K562 (cell line): ENCODE measurements around the gene MRPL52. TPM values are rescaled to one million over a fixed set of nuclear protein-coding genes. Genes with fewer than 3 reads are reported as not detected.

Experiments
- CTBP1 ChIP-seq: fragments of 450-650 bp; IDR thresholded peaks from 2 replicates; pipeline ENCODE4 v1.6.1; 2016; ENCODE audit warnings: borderline replicate concordance
- FIP1L1 ChIP-seq: fragments of 200-400 bp; formaldehyde crosslinking; IDR thresholded peaks from 2 replicates; pipeline ENCODE4 v1.6.1; 2018; ENCODE audit warnings: mild to moderate bottlenecking, low read depth, low read length; ENCODE audit not compliant: poor library complexity, severe bottlenecking
- NCOA2 ChIP-seq, 2 experiments: fragments of 450-650 bp; IDR thresholded peaks; 2 replicates each; pipeline ENCODE4 v1.6.1; 2018; ENCODE audit warnings: mild to moderate bottlenecking in 2 of 2, moderate library complexity in 1 of 2; ENCODE audit not compliant: partially characterized antibody in 2 of 2
- NFYB ChIP-seq: IDR thresholded peaks from 2 replicates; pipeline ENCODE4 v1.6.1; 2011; ENCODE audit warnings: mild to moderate bottlenecking, moderate library complexity; ENCODE audit not compliant: insufficient read length; ENCODE audit errors: extremely low read depth
- PHTF2 ChIP-seq: fragments of 250-450 bp; sonication (Bioruptor Pico); IDR thresholded peaks from 2 replicates; pipeline ENCODE4 v1.5.0; 2021; ENCODE audit warnings: mild to moderate bottlenecking
- PML ChIP-seq: IDR thresholded peaks from 2 replicates; pipeline ENCODE4 v1.6.1; 2012; ENCODE audit warnings: low read length, inconsistent platforms
- POLR2AphosphoS5 ChIP-seq: IDR thresholded peaks from 2 replicates; pipeline ENCODE4 v1.6.1; 2011; ENCODE audit warnings: mild to moderate bottlenecking, low read depth, low read length, moderate library complexity; ENCODE audit not compliant: control insufficient read depth, insufficient read depth
- RFX5 ChIP-seq: IDR thresholded peaks from 2 replicates; pipeline ENCODE4 v1.6.1; 2011; ENCODE audit warnings: low read depth, mild to moderate bottlenecking, improper control_type of control experiment, low read length
- ZNF282 ChIP-seq: sonication (generic); formaldehyde crosslinking; IDR thresholded peaks from 2 replicates; pipeline ENCODE4 v1.8.1; 2023; ENCODE audit warnings: missing genetic modification reagents
- ZNF75A ChIP-seq: fragments of 450-650 bp; formaldehyde crosslinking; IDR thresholded peaks from 2 replicates; pipeline ENCODE4 v1.4.0; 2020; ENCODE audit warnings: mild to moderate bottlenecking
- polyA plus RNA-seq, 8 experiments: library from polyadenylated mRNA; depleted of rRNA in 4 of 8; stranded (reverse) in 5 of 8; unstranded in 3 of 8; fragments of >200 nt; fragmentation: Nextera tagmentation in 2 of 8; fragmentation: Illumina TruSeq in 1 of 8; extraction: Ambion mirVana in 2 of 8; extraction: Trizol in 1 of 8; gene quantifications; 2 replicates each; pipeline versions ENCODE4 v1.2.1 to v1.2.3, GENCODE V29; 2011 to 2014; ENCODE audit warnings: inconsistent platforms in 1 of 8, missing spikeins in 1 of 8
- total RNA-seq, 7 experiments: library from RNA; depleted of rRNA in 6 of 7; stranded (reverse); fragments of >200 nt in 6 of 7; fragmentation: Illumina TruSeq in 2 of 7; extraction: Trizol in 2 of 7; gene quantifications; 2 replicates each; pipeline versions ENCODE4 v1.2.1 to v1.2.3, GENCODE V29; 2011 to 2021; ENCODE audit warnings: low replicate concordance in 1 of 7
- TF ChIP-seq, protein P1 (sequence below), 2 experiments: fragments of 200-800 bp in 1 of 2; sonication (Bioruptor generic) in 1 of 2; sonication (generic) in 1 of 2; formaldehyde crosslinking in 1 of 2; IDR thresholded peaks in 1 of 2; conservative IDR thresholded peaks in 1 of 2; 2 replicates each; pipeline versions ENCODE4 v1.5.0 to v1.6.1; 2016 to 2020; ENCODE audit warnings: missing compliant biosample characterization in 1 of 2, missing genetic modification characterization in 1 of 2, missing genetic modification reagents in 1 of 2
- TF ChIP-seq, protein P2 (sequence below), 2 experiments: fragments of 450-650 bp; IDR thresholded peaks; 2 replicates each; pipeline ENCODE4 v1.6.1; 2016; ENCODE audit warnings: mild to moderate bottlenecking in 2 of 2, borderline replicate concordance in 1 of 2, low read depth in 1 of 2, moderate library complexity in 1 of 2
- TF ChIP-seq, protein P3 (sequence below), 2 experiments: IDR thresholded peaks; 2 replicates each; pipeline ENCODE4 v1.6.1; 2011; ENCODE audit warnings: borderline replicate concordance in 1 of 2, control low read depth in 1 of 2, low read depth in 1 of 2, low read length in 1 of 2, mild to moderate bottlenecking in 1 of 2, mixed read lengths in 1 of 2, moderate library complexity in 1 of 2; ENCODE audit not compliant: insufficient read depth in 1 of 2, insufficient read length in 1 of 2, poor library complexity in 1 of 2, severe bottlenecking in 1 of 2; ENCODE audit errors: extremely low read depth in 1 of 2

Gene MRPL52
- total and polyA plus RNA-seq, 9 of the 15 experiments (the other 6 are each of a cell fraction or from before 2014, with no cell fraction given), result 56.5 to 213 (median 168) TPM

DNA sequence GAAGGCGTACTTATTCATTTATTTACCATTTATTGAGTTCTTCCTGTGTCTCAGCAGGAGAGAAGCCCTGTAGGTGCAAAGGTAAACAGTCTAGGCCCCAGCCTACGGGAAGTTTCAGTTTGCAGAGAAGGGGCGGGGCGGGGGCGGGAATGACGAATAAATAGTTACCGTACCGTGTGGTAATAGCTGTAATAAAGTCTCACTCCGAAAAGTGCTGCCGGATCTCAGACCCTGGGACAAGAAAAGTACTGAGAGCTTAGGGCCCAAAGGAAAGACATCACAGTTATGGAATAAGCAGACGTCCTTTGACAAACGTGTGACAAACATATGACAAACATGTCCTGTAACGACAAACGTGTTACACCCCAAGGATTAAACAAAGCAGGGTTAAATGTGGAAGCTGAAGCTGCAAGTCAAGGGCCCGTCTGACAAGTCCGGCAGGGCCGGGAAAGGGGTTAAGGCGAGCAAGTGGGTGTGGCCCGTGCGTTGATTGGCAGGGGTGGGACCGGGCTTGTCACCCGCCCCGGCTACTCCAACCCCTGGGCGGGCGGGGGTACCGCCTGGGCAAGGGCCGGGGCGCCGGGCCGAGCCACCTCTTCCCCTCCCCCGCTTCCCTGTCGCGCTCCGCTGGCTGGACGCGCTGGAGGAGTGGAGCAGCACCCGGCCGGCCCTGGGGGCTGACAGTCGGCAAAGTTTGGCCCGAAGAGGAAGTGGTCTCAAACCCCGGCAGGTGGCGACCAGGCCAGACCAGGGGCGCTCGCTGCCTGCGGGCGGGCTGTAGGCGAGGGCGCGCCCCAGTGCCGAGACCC lies 41.7 kb downstream of the MRPL52 start, which contains the start of gene LRP10 (continued):
- peak; percentile 76 for TF ChIP-seq FIP1L1
- TF ChIP-seq, protein P1, sequence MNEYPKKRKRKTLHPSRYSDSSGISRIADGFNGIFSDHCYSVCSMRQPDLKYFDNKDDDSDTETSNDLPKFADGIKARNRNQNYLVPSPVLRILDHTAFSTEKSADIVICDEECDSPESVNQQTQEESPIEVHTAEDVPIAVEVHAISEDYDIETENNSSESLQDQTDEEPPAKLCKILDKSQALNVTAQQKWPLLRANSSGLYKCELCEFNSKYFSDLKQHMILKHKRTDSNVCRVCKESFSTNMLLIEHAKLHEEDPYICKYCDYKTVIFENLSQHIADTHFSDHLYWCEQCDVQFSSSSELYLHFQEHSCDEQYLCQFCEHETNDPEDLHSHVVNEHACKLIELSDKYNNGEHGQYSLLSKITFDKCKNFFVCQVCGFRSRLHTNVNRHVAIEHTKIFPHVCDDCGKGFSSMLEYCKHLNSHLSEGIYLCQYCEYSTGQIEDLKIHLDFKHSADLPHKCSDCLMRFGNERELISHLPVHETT (CRISPR knock-in tag; conservative IDR thresholded peaks at IDR 0.05 in 1 of 2, IDR thresholded peaks at IDR 0.05 in 1 of 2), result no peak
- TF ChIP-seq, protein P2, sequence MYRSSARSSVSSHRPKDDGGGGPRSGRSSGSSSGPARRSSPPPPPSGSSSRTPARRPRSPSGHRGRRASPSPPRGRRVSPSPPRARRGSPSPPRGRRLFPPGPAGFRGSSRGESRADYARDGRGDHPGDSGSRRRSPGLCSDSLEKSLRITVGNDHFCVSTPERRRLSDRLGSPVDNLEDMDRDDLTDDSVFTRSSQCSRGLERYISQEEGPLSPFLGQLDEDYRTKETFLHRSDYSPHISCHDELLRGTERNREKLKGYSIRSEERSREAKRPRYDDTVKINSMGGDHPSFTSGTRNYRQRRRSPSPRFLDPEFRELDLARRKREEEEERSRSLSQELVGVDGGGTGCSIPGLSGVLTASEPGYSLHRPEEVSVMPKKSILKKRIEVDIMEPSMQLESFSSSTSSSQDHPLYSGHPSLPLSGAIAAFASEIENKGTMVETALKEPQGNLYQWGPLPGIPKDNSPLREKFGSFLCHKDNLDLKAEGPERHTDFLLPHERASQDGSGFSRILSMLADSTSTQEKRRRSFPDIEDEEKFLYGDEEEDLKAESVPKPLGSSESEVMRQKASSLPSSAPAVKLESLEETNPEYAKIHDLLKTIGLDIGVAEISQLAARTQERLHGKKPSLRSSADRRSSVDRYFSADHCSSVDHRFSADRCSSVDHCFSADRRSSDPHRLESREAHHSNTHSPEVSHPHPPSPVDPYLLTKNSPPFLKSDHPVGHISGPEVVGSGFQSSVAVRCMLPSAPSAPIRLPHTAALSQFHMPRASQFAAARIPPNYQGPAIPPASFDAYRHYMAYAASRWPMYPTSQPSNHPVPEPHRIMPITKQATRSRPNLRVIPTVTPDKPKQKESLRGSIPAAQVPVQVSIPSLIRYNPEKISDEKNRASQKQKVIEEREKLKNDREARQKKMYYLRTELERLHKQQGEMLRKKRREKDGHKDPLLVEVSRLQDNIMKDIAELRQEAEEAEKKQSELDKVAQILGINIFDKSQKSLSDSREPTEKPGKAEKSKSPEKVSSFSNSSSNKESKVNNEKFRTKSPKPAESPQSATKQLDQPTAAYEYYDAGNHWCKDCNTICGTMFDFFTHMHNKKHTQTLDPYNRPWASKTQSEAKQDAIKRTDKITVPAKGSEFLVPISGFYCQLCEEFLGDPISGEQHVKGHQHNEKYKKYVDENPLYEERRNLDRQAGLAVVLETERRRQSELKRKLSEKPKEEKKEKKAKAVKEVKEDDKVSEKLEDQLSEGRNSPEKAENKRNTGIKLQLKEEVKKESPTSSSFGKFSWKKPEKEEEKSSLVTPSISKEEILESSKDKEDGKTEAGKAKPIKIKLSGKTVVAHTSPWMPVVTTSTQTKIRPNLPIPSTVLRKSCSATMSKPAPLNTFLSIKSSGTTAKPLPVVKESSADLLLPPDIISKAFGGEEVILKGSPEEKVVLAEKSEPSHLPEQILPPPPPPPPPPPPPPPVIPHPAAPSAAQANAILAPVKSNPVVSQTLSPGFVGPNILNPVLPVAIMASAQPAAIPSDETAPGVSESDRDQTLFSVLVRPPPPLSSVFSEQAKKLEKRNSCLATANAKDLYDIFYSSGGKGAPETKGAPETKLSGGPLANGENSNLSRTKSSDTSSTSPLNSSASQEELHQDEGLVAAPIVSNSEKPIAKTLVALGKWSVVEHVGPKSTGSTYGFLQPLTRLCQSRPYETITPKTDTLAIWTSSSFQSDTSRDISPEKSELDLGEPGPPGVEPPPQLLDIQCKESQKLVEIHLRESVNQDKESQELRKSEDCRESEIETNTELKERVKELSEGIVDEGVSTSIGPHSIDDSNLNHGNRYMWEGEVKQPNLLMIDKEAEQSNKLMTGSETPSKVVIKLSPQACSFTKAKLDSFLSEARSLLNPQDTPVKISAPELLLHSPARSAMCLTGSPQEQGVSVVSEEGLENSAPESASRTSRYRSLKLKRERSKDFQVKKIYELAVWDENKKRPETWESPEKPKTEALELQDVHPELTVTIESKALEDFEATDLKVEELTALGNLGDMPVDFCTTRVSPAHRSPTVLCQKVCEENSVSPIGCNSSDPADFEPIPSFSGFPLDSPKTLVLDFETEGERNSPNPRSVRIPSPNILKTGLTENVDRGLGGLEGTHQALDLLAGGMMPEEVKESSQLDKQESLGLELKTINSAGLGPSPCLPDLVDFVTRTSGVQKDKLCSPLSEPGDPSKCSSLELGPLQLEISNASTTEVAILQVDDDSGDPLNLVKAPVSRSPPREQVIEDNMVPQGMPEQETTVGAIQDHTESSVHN (IDR thresholded peaks at IDR 0.05; ENCODE audit: borderline replicate concordance in 1 of 2, low read depth in 1 of 2), result no peak
- TF ChIP-seq, protein P3, sequence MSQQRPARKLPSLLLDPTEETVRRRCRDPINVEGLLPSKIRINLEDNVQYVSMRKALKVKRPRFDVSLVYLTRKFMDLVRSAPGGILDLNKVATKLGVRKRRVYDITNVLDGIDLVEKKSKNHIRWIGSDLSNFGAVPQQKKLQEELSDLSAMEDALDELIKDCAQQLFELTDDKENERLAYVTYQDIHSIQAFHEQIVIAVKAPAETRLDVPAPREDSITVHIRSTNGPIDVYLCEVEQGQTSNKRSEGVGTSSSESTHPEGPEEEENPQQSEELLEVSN (IDR thresholded peaks at IDR 0.05; ENCODE audit: borderline replicate concordance in 1 of 2, extremely low read depth in 1 of 2, insufficient read depth in 1 of 2, insufficient read length in 1 of 2, low read depth in 1 of 2, low read length in 1 of 2, poor library complexity in 1 of 2, severe bottlenecking in 1 of 2), result peak in 1 of 2 experiments; percentile 56
- no peak for TF ChIP-seq RFX5
- TF ChIP-seq CTBP1, result peak; percentile 90; the same call in 1 of the 2 replicates
- TF ChIP-seq POLR2AphosphoS5, result peak; percentile 88
- TF ChIP-seq ZNF75A (CRISPR knock-in tag), result peak; percentile 19; the same call in 1 of the 2 replicates
- TF ChIP-seq ZNF282 (CRISPR knock-in tag), result 0 out of 2 replicates have a peak, but pooled peaks have one; percentile 83
- no peak for TF ChIP-seq PHTF2
- TF ChIP-seq PML, result peak; percentile 46; the same call in 1 of the 2 replicates
- TF ChIP-seq NCOA2 (IDR thresholded peaks at IDR 0.05; ENCODE audit: partially characterized antibody in 2 of 2), result peak in 1 of 2 experiments; percentile 74
- peak; percentile 18 for TF ChIP-seq NFYB
